IPS DF 4.7 (cell line): ENCODE results near the gene LEF1.
"Not testable (repeated sequence)": the region's sequence is repeated elsewhere in the genome, so short reads cannot be mapped to it uniquely, and the experiment has no call there.

Source experiments
- DNase-seq: peaks from one replicate; pipeline ENCODE4 v3.0.0-alpha.2; 2013; ENCODE audit warnings: low spot score; ENCODE audit errors: extremely low read depth

LEF1 gene

DNA sequence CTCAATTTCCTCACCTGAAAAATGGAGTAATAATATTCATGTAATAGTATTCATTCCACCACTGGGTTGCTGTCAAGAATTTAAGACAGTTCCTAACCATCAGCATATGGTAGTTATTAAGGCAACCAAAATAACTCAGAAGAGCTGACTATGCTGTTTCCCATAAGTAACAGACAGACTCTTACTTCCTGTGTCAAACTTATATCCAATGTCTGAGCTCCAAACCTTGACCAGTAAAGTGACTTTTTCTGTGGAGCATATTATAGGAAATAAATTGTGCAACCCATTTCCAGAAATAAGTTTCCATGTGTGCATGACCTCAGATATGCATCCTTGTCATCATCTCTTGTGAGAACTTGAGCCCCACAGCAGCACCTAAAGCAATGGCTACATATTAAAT, 100.3 kb downstream of the LEF1 start:
- no peak for DNase-seq

DNA sequence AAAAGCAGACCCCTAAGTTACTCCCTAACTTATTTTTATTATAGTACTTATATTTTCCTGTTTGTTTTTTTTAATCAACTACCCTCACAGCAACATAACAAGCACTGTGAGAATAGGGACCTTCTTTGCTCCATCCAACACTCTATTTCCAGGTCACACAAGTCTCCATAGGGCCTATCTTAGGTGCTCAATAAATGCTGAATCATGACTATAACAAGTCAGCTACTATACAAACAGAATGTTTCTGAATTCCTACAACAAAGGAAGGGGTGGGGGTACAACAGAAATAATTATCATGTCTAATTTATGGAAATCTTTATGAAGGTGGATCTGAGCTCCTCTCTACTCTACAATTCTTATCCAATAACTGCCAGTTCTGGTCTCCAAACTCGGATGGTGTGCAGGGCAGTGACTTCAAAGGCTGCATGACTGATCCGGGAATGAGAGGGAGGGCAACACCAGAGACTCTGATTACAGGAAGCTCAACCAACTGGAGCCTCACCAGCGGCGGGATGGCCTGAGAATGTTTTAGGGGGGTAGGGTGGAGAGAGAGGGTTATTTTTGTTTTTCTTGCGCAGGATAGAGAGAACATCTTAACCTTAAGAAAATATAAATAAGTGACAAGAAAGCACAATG, 107.9 kb downstream of the LEF1 start:
- no peak for DNase-seq

DNA sequence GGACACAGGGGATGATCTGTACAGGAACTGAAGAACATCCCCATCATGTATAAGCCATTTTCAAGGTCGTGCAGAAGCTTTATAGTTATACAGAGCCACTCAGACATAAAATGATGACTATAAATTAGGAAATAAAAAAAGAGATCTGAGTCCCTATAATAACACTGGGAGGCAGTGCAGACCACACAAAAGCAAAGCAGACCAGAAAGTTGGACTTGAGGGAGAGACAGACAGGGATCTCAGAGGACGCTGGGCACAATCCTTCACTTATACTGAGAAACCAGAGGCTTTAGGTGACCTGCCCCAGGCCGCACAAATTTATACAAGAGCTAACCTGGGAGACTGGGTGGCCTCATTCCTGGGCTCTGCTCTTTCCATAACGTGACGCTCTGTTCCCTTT, 108.6 kb downstream of the LEF1 start:
- no peak for DNase-seq

DNA sequence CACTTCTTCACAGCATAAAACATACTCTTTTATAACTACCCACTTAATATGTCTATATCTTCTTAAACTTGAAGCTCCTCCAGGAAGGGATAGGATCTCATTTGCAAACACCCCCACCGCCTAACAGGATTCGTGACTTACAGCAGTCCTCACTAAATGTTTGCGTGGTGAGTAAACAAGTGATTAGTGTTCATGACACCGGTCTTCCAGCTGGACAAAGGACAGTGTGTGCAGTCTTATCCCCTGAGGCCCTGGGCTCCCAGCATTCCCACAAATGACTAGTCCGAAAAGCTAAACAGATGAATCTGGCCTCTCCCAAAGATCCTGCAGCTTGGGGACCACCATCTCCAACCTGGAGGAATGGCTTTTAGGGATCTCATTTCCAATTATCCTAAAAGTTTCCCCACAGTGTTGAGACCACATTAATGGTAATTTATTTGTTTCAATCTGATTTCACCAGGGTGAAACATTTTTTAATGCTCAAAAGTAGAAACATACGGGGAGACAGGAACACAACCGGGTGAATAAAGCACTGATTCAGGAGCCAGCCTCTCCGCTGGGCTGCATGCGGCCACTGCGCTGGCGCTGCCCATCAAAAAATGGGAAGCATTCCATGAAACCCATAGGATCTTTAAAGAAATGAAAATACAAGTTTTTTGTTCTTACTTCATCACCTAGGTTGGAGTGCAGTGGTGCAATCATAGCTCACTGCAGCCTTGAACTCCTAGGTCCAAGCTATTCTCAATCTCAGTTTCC, 109.9 kb downstream of the LEF1 start:
- DNase-seq = no peak

DNA sequence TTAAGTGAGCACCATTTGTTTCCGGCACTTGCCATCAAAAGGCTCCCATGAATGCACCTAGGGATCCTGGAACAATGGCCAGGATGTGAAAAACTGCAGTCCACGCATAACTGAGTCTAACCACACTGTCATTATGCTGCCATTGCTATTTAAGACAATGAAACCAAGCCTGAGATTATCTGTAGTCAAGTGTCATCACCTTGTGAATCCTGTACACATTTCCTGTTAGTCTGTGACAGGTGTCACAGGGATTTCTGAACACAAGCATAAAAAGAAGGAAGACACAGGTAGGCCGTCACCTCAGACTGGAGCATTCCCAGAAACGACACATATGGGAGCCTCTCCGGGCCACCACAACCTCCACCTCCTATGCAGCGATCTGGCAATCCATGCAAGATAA, 112.3 kb downstream of the LEF1 start:
- no peak for DNase-seq

DNA sequence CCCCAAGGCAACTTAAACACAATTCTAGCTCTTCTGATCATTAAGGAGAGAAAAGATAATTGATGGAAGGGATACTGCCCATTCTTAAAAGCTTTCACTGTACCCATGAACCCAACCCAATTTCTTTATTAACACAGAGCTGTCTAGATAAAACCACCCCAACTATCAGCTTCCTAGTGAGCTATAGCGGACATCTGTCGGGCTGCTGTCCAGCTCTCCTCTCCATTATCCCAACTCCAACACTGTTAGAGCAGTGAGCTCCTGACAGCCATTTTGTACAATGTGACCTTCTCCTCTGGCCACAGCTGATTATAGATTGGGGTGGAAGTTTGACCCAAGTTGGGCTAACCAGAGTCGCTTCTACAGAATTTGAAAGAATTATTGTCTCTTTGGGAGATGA, 112.9 kb downstream of the LEF1 start:
- DNase-seq = no peak

DNA sequence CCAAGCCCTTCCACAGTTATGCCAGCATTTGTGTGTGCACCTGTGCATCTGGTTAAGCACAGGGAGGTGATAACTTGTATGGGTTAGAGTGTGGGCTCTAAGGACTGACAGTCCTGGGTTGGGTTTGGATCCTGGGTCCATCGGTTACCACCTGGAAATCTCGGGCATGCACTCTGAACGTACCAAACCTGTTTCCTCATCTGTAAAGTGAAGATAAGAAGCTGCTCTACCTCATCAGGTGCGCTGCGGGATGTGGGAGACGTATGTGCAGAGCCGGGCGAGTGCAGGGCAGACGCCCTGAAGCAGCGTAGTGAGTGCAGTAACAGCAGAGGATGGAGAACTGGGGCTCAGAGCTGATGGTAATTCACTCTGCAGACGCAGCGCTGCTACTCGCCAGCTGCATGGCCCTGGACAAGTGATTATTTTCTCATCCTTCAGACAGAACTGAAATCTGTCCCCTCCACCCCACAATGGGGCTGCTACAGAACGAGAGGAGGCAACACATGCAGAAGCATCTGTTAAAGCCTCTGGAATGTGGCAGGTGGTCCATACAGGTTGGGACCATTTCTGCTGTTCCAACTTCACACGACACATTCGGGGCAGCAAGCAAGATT, 114.6 kb downstream of the LEF1 start:
- DNase-seq = no peak

DNA sequence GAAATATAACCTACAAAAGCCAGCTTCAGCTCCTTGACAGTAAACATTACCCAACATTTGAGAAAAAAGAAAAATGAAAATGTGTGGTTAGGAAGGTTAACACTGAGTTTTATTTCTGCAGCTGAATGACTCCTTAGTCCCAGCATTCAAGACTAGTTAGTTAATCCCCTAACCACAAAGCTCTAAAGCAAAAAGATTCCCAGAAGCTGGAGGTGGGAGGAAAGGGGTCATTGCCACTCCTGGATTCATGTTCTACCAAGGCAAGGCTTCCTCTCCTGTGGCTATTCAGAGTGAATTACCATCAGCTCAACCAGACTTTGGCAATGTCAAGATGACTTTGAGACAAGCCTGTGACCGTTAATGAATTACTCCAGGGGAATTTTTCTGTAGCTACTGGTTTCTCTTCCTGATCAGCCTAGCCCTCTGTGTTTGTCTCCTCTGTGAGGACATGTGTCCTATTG, 115.5 kb downstream of the LEF1 start:
- DNase-seq = no peak

DNA sequence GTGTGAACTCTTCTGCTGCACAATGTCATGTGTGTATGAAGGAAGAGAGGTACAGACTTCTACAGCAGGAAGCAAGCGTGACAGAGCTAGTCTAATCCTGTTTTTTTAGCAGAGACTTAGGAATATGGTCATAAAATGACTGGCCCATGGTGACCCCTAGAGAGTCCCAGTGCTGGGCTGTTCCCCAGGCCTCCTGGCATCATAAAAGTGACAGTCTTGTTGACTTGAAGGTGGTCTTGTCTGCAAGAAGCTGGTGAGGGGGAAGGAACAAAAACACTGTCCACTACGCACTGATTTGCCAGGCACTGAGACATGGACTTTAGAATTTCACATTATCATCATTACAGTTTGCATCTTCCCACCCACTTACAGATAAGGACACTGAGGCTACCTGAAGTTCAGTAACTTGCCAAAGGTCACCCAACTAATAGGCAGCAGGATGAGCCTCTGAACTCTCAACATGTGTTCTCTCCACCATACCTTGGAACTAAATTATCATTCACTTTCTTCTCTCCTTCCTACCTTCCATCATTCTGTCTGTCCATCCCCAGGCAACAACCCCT, 116.1 kb downstream of the LEF1 start:
- no peak for DNase-seq

DNA sequence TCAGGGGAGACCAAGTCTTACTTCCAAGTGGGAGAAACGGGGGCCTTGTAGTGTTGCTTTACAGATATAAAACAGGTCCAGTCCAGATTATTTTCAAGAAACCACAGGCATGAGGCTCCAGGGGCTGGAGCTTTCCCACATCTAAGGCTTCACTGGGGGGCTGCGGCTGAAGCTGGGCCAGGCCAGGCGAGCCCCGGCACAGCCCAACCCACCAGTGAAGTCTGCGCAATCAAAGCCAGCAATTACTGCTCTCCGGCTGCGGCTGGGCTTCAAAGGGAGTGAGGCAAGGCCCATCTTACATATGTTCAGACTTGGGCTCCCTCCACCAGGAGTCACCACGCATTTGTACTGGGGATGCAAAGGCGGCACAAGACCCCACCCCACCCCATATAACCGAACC, 117.4 kb downstream of the LEF1 start:
- no peak for DNase-seq

DNA sequence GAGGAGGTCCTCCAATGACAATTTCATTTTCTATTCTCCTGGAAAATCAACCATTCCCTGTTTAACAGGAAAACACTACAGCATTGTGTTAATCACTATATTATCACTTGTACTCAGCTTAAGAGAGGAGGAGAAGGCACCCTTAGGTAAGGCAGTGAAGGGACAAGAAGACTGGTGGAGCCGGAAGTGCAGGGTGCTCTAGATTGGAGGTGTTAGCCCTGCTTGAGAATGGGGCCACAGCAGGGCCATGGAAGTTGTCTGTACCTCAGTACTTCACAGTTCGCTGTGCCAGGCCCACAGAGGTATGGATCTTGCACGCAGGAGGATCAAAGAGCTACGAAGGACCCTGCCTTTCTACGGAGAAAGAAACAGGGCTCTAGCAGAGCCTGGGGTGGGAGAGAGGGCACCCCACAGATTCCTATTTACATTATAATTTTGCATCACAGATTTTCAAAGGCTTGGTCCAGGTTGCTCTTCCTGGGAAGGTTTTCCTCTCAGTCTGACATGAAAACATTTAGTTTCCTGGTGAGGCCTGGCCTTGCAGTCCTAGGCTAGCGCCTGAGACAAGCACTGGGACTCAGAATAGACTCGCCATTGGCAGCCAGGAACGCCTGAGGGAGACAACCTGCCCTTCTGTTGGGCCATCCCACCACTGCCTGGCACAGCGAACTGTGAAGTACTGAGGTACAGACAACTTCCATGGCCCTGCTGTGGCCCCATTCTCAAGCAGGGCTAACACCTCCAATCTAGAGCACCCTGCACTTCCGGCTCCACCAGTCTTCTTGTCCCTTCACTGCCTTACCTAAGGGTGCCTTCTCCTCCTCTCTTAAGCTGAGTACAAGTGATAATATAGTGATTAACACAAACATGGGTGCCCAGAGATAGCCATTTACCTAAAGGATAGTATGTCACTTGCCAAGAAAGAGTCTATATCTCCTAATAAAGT, 118.3 kb downstream of the LEF1 start:
- DNase-seq = not testable (repeated sequence)

DNA sequence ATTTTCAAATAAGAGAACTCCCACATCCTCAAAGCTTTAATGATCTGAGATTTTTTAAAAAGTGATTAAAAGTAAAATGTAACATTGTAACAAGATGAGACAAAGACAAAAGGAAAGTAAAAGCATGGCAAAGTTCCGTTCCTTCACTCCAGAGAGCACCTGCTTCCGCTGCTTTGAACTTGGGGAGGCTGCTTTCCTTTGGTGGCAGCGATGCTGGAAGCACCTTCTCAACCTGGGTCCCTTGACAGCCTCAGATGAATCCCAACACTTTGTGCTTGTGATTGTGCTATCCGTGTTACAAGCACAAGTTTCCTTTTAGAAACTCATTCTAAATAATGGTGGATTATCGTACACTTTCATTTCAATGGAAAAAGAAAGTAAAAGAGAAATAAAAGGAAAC, 119.3 kb downstream of the LEF1 start:
- no peak for DNase-seq

DNA sequence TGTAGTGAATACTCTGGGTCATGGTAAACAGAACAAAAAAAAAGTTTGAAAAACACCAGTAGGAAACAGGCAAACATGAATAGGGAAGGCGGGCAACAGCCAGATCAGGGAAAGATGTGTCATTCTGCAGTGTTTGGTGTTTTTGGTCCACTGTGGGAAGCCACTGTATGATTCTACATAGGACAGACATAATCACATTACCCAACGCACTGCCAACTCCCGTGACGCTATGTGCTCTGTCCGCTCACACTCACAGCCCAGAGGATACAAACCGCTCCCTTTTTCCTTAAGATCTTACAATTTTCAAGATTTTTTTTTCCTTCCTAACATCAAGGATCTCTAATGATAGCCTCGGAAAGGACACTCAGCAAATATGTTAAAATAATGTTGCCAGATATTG, 119.7 kb downstream of the LEF1 start:
- no peak for DNase-seq

DNA sequence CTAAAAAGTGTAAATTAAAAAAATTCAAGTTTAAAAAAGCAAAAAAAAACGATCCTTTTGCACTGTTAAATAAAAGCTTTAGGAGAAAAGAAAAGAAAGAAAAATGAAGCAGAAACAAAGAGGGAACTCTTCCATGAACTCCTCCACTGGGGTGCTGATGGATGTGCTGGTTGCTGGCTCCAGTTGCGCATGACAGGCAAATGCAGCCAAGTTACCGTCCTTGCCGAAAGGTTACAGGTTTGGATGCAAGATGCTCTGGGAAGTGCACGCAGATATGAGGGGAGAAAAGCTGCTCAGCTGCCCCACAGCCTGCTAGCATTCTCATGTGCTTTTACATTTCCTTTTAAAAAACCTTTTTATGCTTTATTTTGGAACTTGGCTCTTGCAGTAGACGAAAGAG, 120.6 kb downstream of the LEF1 start:
- DNase-seq = no peak

DNA sequence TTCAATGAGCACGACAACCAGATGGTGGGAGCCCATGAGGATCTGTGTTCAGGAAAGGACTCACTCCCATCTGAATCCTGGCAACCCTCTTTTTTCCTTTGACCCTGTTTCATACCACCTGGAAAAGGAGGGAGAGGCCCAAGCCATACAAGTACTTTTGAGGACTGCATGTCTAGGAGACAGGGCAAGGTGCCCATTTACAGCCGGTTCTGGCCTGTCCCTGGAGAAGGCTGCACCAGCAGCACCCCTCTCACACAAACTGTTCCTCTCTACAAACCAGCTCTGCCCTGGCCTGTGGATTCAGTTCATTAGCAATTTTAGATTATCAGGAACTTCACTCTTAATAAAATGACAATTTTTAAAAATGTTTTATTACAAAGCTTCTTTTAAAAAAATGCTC, 121.5 kb downstream of the LEF1 start:
- DNase-seq = no peak

DNA sequence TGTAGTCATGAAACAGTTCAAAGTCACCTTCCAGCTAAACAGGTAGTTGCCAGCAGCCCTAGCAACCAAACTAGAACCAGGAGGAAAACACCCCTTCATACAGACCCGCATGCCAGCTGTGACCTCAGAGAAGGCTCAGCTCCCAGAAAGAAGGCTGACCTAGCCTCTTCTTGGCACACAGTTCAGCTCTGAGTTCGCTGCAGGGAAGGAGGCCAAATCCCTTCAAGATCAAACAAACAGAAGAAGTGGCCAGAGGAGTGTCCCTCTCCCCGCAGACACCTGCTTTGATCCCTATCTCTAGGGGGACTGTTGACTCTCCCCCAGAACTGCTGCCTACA, 123.1 kb downstream of the LEF1 start:
- DNase-seq = no peak

DNA sequence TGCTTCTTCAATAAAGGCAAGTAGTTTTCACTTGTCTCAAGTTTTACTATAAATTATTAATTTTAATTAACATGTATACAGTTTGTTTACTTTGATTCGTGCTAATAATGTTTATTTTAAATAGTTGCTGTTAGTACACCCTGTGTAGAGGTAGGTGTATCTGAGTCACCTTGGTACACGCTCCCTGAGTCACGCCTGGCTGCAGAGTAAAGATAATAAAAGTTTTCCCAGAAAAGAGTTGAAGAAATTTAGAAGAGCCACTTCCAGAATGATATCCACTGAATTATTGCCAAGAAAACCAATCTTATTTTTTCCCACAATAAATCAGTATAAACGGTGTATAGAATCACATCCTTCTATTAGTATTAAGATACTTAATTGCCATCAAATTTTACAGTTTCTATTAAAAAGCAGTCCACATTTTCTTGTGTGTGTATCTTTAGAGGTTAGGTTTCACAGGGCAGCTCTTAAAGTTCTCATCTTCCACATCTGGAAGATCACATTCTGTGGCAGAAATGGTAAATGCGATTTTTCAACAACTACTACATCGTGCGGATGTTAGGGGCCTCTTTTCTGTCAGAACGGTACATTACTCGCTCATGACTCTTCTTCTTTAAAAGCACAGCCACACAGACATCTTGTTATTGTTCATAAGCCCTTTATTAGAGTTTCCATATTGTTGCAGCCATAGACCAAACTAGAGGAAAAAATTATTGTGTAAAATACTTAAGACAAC, 123.6 kb downstream of the LEF1 start:
- DNase-seq = no peak

DNA sequence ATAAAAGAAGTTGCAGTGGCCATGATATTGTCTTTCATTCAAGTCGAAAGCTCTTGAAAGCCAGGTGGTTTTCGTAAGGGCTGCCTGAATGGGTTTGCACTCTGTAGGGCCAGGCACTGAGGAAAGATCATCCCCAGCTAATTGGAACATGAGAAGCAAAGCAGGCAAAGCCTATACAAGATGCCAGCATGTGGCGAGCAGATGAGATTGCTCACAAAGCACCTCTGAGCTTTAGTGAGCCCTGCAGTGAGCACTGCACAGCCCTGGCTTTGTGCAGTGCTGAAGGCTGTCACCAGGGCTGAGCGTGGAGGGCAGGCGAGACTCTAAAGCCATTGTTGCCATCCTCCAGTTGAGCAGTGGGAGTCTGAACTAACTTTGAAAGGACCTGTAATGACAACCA, 125.2 kb downstream of the LEF1 start:
- no peak for DNase-seq

DNA sequence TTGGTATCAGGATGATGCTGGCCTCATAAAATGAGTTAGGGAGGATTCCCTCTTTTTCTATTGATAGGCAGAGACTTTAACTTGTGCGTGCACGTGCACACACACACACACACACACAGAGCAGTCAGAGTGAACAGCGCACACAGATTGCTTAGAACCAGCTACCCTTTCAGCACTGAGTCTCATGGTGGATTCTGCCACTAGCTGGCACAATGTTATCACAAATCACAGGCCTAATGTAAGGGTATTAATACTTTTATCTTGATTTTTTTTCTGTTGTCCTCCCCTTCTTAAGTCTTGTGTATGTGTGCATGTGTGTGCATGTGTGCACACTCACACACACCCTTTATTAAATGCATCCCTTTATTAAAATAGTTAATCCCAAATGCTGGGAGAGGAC, 125.8 kb downstream of the LEF1 start:
- no peak for DNase-seq

DNA sequence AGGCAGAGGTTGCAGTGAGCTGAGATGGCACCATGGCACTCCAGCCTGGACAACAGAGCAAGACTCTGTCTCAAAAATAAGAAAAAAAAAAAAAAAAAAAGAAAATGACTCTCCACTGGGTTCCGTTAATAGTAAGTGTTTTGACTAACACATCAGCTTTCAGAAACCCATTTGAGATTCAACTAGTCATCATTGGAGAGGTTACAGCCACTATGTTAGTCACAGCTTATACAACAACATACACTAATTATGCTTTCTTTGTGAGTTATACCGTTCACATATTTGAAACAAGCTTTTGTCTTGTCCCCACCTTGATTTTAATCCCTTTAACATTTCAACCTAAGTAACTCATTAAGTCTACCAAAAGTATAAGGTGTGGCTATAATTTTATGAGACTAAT, 130.8 kb downstream of the LEF1 start:
- no peak for DNase-seq

DNA sequence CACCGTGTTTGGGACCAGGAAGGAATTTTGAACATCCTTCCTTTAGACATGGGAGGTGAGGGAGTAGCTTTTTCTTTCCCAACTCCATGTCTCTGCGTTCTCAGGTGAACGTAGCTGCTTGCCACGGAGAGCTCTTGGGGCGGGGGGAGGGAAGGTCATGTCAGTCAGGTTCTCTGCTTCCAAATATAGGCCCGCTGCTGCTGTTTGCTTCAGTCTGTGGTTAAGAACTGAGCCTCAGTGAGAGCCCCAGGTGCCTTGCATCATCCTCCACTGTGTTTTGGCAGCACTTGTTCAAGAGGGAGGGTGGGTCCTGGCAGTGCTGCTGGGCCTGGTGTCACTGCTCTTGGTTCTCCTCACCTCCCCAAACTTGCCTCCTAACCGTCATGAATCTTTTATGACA, 132.5 kb downstream of the LEF1 start:
- no peak for DNase-seq
